Dermis blood vessel endothelial cell (primary cell): ENCODE measurements around the gene OSBPL7. TPM values are rescaled to one million over a fixed set of nuclear protein-coding genes. Genes with fewer than 3 reads are reported as not detected.

Experiments
- DNase-seq: peaks from one replicate; pipeline ENCODE4 v3.0.0; 2010
- total RNA-seq: library from RNA; depleted of rRNA; stranded (reverse); fragments of >200 nt; gene quantifications from 2 replicates; pipeline ENCODE4 v1.2.3, GENCODE V29; 2014

Gene OSBPL7
- total RNA-seq, 1 donor from 2014 or later: 11.6 TPM

- DNase-seq: no peak
These were observed 26.0 kb upstream of the OSBPL7 start for GRCh38 chr17:47847341-47848197.

GRCh38 chr17:47846716-47847340 lies 25.2 kb upstream of the OSBPL7 start:
- DNase-seq: no peak

GRCh38 chr17:47845716-47846075 lies 24.1 kb upstream of the OSBPL7 start:
- no peak for DNase-seq

GRCh38 chr17:47844814-47845715 lies 23.5 kb upstream of the OSBPL7 start:
- peak; percentile 19 for DNase-seq

- no peak for DNase-seq
These were observed 22.6 kb upstream of the OSBPL7 start for GRCh38 chr17:47844227-47844626.

- DNase-seq: no peak
These were observed 21.8 kb upstream of the OSBPL7 start for GRCh38 chr17:47843391-47843730.

GRCh38 chr17:47841488-47842291 lies 20.1 kb upstream of the OSBPL7 start:
- DNase-seq: no peak

GRCh38 chr17:47840742-47841487 lies 19.3 kb upstream of the OSBPL7 start, which contains the start of gene SCRN2:
SCRN2 (minus strand) TSS chr17:47841273; CDS start chr17:47840843, 430 bp downstream.
- peak; percentile 91 for DNase-seq

- DNase-seq: no peak
These were observed 18.6 kb upstream of the OSBPL7 start for GRCh38 chr17:47840001-47840741.

GRCh38 chr17:47839071-47839470 lies 17.5 kb upstream of the OSBPL7 start:
- DNase-seq: no peak

GRCh38 chr17:47838636-47839035 lies 17.0 kb upstream of the OSBPL7 start:
- DNase-seq: no peak

- DNase-seq: no peak
These were observed 15.9 kb upstream of the OSBPL7 start for GRCh38 chr17:47837401-47838039.

- no peak for DNase-seq
These were observed 15.0 kb upstream of the OSBPL7 start for GRCh38 chr17:47836601-47837000.

GRCh38 chr17:47834756-47835155 lies 13.2 kb upstream of the OSBPL7 start:
- DNase-seq: peak; percentile 67

- DNase-seq: no peak
These were observed 10.3 kb upstream of the OSBPL7 start for GRCh38 chr17:47831934-47832327.

GRCh38 chr17:47831003-47831933 lies 9.7 kb upstream of the OSBPL7 start, which contains the start of the genes LRRC46 and MRPL10:
LRRC46 (plus strand) TSS chr17:47831670; CDS start chr17:47831990, 320 bp downstream.
MRPL10 (minus strand) TSS chr17:47831541; CDS start chr17:47831511, 30 bp downstream.
- peak; percentile 95 for DNase-seq

GRCh38 chr17:47830396-47831002 lies 8.9 kb upstream of the OSBPL7 start:
- no peak for DNase-seq

- DNase-seq: no peak
These were observed 8.3 kb upstream of the OSBPL7 start for GRCh38 chr17:47829870-47830269.
